Activated naive CD4-positive, alpha-beta T cell treated with anti-CD3 and anti-CD28 coated beads for 36 hours (primary cell): ENCODE measurements around the gene ACOX3. TPM values are rescaled to one million over a fixed set of nuclear protein-coding genes. Genes with fewer than 3 reads are reported as not detected.
"Not testable (repeated sequence)": the region's sequence is repeated elsewhere in the genome, so short reads cannot be mapped to it uniquely, and the experiment has no call there.

ENCODE experiments used
- CTCF ChIA-PET: fragments of 350-600 bp; sonication (Branson Sonifier 250); formaldehyde crosslinking; loops from one replicate; lab custom pipeline; 2021; ENCODE audit warnings: antibody characterized with exemption; lab: Charles Lee
- DNase-seq: peaks from one replicate; pipeline ENCODE4 v3.0.0-alpha.2; 2020
- H3K27ac Mint-ChIP-seq: one replicate; pipeline ENCODE4 v1.8.0; 2021; ENCODE audit warnings: mild to moderate bottlenecking, mixed read lengths
- H3K27me3 Mint-ChIP-seq: one replicate; pipeline ENCODE4 v1.8.0; 2021; ENCODE audit warnings: low read depth, mixed read lengths
- H3K36me3 Mint-ChIP-seq: one replicate; pipeline ENCODE4 v1.8.0; 2021; ENCODE audit warnings: low read depth, mixed read lengths
- H3K4me1 Mint-ChIP-seq: one replicate; pipeline ENCODE4 v1.8.0; 2021; ENCODE audit warnings: low read depth, mixed read lengths
- H3K4me3 Mint-ChIP-seq: one replicate; pipeline ENCODE4 v1.8.0; 2021; ENCODE audit warnings: mild to moderate bottlenecking, moderate library complexity, mixed read lengths
- H3K9me3 Mint-ChIP-seq: one replicate; pipeline ENCODE4 v1.8.0; 2021; ENCODE audit warnings: mixed read lengths
- intact Hi-C: fragments of 100-400 bp; cut with micrococcal nuclease; formaldehyde crosslinking; loops from one replicate; pipeline ENCODE4 v1.15.1; 2023
- total RNA-seq, 2 experiments: library from RNA; stranded (reverse); gene quantifications; one replicate each; pipeline ENCODE4 v1.2.3, GENCODE V29; 2021

ACOX3 gene
- total RNA-seq, 2 experiments from 2014 or later, result 11.9 to 13.3 TPM

GRCh38 chr4:8406887-8407286 is 33.6 kb downstream of the ACOX3 start:
- CTCF ChIA-PET, result interaction anchor here (0.6 to 5.8 kb wide), 6 partner anchors 44 to 230 kb away, joined by 3 to 24 read pairs (median 6); no protein-coding TSS in a partner anchor
- not testable (repeated sequence) for H3K36me3 Mint-ChIP-seq, H3K4me3 Mint-ChIP-seq, H3K9me3 Mint-ChIP-seq, H3K4me1 Mint-ChIP-seq, H3K27me3 Mint-ChIP-seq, H3K27ac Mint-ChIP-seq
- intact Hi-C loops, result loop anchor here (1.0 kb wide), 1 partner anchor 230 kb away; no protein-coding TSS in a partner anchor
- peak; percentile 45 for DNase-seq

GRCh38 chr4:8405516-8405875 is 35.0 kb downstream of the ACOX3 start:
- Mint-ChIP-seq H3K27me3 (no peaks in the 10 kb centered on the region), H3K4me3 (no peak overlapping the region), H3K4me1 (no peaks in the 10 kb centered on the region), H3K27ac (no peak overlapping the region), H3K36me3 (peaks cover 5% of the 10 kb centered on the region), H3K9me3 (no peaks in the 10 kb centered on the region)
- intact Hi-C loops, result no loop called here
- no peak for DNase-seq
- CTCF ChIA-PET, result interaction anchor here (5.8 kb wide), 1 partner anchor 163 kb away, joined by 24 read pairs; no protein-coding TSS in a partner anchor

DNA sequence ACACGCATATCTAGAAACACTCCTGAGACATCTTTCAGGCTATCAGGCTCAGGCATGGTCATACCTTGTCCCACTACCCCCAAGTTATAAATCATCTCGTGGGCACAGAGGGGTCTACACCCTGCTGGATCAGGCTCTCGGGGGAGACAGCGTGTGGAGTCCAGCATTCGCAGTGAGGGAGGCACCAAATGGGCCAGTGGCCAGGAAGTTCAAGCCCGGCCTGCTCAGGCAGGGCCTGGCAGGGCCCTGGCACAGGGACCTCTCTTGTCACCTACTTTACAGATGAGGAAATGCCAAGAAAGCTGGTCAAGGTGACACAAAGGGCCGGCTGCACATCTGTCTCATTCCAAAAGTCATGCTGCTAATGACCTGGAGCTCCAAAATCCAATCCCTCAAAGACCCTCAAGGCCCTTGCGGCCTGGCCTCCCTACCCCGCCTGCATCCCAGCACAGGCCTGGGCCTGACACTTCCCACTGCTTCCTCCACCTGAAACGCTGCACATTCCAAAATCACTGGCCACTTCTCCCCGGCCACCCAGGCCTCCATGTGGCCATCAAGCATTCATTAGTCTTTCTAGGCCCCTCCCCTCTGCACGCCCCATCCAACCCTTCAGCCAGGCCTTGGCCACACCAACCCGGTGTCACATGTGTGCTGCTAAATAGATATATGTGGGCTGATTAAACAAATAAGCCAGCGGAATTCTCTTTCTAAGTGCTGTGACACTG is 35.6 kb downstream of the ACOX3 start:
- no peak for DNase-seq
- no peak overlapping the region for H3K4me3 Mint-ChIP-seq
- H3K27ac Mint-ChIP-seq, result no peak overlapping the region
- no peaks in the 10 kb centered on the region for H3K4me1 Mint-ChIP-seq
- no peaks in the 10 kb centered on the region for H3K27me3 Mint-ChIP-seq
- CTCF ChIA-PET, result interaction anchor here (0.6 to 5.8 kb wide), 4 partner anchors 12 to 373 kb away, joined by 3 to 24 read pairs (median 5); no protein-coding TSS in a partner anchor
- intact Hi-C loops, result no loop called here
- H3K9me3 Mint-ChIP-seq, result no peaks in the 10 kb centered on the region
- peaks cover 5% of the 10 kb centered on the region for H3K36me3 Mint-ChIP-seq

DNA sequence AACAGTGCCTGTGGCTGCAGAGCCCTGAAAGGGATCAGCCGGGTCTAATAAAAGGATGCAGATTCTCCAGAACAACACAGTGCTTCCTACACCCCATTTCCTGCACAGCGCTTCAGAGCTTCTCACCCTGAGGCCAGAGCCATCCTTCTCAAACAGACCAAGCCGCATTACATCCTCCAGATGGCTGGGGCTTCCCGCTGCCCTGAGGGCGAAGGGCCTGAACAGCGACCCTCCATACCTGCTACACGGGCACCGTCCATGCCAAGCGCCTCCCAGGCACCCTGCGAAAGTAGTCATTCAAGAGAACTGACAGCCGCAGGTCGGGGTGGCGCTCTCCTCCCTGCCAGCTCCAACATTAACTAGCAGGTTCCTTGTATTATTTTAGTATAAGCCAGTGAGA is 36.5 kb downstream of the ACOX3 start:
- Mint-ChIP-seq H3K27ac (no peak overlapping the region), H3K36me3 (peaks cover 5% of the 10 kb centered on the region), H3K4me1 (no peaks in the 10 kb centered on the region), H3K9me3 (no peaks in the 10 kb centered on the region), H3K27me3 (no peaks in the 10 kb centered on the region), H3K4me3 (no peak overlapping the region)
- DNase-seq, result no peak
- CTCF ChIA-PET, result interaction anchor here (0.6 to 5.8 kb wide), 4 partner anchors 11 to 227 kb away, joined by 3 to 24 read pairs (median 6); no protein-coding TSS in a partner anchor
- intact Hi-C loops, result loop anchor here (1.0 kb wide), 3 partner anchors 137 to 227 kb away; no protein-coding TSS in a partner anchor

GRCh38 chr4:8403173-8403753 is 37.3 kb downstream of the ACOX3 start:
- peak; percentile 69 for DNase-seq
- H3K9me3 Mint-ChIP-seq, result no peaks in the 10 kb centered on the region
- H3K4me1 Mint-ChIP-seq, result no peaks in the 10 kb centered on the region
- CTCF ChIA-PET, result interaction anchor here (0.8 to 5.8 kb wide), 12 partner anchors 8 to 227 kb away, joined by 3 to 24 read pairs (median 5); no protein-coding TSS in a partner anchor
- H3K27ac Mint-ChIP-seq, result no peak overlapping the region
- H3K27me3 Mint-ChIP-seq, result no peaks in the 10 kb centered on the region
- H3K4me3 Mint-ChIP-seq, result no peak overlapping the region
- peaks cover 11% of the 10 kb centered on the region for H3K36me3 Mint-ChIP-seq
- intact Hi-C loops, result loop anchor here (1.0 kb wide), 3 partner anchors 136 to 226 kb away; no protein-coding TSS in a partner anchor

DNA sequence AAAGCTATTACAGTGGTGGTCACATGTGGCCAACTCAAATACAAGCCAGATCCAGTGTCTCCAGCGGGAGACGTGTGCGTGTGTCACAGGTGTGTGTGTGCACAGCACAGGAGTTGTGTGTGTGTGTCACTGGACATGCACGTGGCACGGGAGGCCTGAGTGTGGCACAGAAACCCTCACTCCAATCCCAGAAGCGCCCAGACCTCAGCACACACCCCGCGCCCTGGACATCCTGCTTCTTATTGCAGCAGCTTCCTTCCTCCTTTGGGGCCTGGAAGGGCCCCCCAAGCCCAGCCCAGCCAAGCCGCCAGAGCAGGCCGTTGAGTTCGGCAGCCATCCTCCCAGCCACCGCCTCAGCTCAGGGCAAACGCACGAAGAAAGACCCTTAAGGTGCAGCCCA is 37.9 kb downstream of the ACOX3 start:
- no peak overlapping the region for H3K4me3 Mint-ChIP-seq
- no peaks in the 10 kb centered on the region for H3K9me3 Mint-ChIP-seq
- no peaks in the 10 kb centered on the region for H3K4me1 Mint-ChIP-seq
- intact Hi-C loops, result loop anchor here (1.0 kb wide), 3 partner anchors 135 to 225 kb away; no protein-coding TSS in a partner anchor
- CTCF ChIA-PET, result interaction anchor here (0.7 to 5.8 kb wide), 13 partner anchors 8 to 226 kb away, joined by 3 to 24 read pairs (median 5); no protein-coding TSS in a partner anchor
- no peak for DNase-seq
- H3K36me3 Mint-ChIP-seq, result peaks cover 11% of the 10 kb centered on the region
- H3K27me3 Mint-ChIP-seq, result no peaks in the 10 kb centered on the region
- H3K27ac Mint-ChIP-seq, result no peak overlapping the region

DNA sequence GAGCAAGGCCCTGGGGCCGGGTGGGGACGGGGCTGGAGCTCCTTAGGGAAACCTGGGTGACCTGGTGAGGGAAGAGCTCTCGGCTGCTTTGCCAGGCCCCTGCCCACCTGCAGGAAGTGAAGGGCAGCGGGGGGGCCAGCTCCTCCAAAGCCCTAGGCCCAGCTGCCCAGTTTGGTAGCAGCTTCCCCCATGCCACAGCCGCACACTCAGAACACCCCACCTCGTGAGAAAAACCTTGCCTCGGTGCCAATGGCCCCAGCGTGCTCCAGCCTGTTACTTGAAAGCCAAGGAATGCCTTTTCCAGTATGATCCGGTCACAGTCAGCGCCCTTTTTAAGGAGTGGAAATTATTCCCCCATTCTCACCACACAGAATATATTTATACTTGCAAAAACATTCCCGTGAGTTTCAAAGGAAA is 38.3 kb downstream of the ACOX3 start:
- DNase-seq, result no peak
- no peaks in the 10 kb centered on the region for H3K4me1 Mint-ChIP-seq
- no peak overlapping the region for H3K27ac Mint-ChIP-seq
- intact Hi-C loops, result no loop called here
- H3K4me3 Mint-ChIP-seq, result no peak overlapping the region
- no peaks in the 10 kb centered on the region for H3K27me3 Mint-ChIP-seq
- peaks cover 11% of the 10 kb centered on the region for H3K36me3 Mint-ChIP-seq
- CTCF ChIA-PET, result interaction anchor here (0.7 to 5.8 kb wide), 10 partner anchors 7 to 226 kb away, joined by 3 to 24 read pairs (median 6); no protein-coding TSS in a partner anchor
- no peaks in the 10 kb centered on the region for H3K9me3 Mint-ChIP-seq

DNA sequence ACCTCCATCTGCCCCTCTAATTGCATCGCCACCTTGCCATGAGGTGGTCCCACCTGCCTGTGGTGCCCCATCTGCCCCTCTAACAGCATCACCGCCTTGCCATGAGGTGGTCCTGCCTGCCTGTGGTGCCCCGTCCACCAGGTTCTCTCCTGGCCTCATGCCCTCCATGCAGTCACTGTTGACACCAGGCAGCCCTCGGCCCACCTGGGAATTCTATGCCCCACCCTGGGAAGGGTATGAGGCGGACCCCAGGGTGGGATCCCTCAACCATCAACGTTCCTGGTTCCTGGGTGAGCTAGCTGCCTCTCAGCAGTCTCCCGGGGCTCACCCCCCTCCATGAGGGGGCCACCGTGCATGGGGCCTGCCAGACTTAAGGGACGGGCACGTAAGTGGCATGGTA is 38.9 kb downstream of the ACOX3 start:
- no peak for DNase-seq
- H3K4me1 Mint-ChIP-seq, result no peaks in the 10 kb centered on the region
- H3K27ac Mint-ChIP-seq, result no peak overlapping the region
- no peak overlapping the region for H3K4me3 Mint-ChIP-seq
- H3K27me3 Mint-ChIP-seq, result no peaks in the 10 kb centered on the region
- intact Hi-C loops, result no loop called here
- peaks cover 11% of the 10 kb centered on the region for H3K36me3 Mint-ChIP-seq
- CTCF ChIA-PET, result interaction anchor here (1.4 to 5.8 kb wide), 5 partner anchors 15 to 225 kb away, joined by 6 to 24 read pairs (median 7); no protein-coding TSS in a partner anchor
- no peaks in the 10 kb centered on the region for H3K9me3 Mint-ChIP-seq

GRCh38 chr4:8400632-8401325 is 39.7 kb downstream of the ACOX3 start:
- Mint-ChIP-seq H3K9me3 (no peaks in the 10 kb centered on the region), H3K27me3 (no peaks in the 10 kb centered on the region), H3K27ac (no peak overlapping the region), H3K36me3 (peaks cover 11% of the 10 kb centered on the region), H3K4me3 (no peak overlapping the region), H3K4me1 (no peaks in the 10 kb centered on the region)
- DNase-seq, result no peak
- intact Hi-C loops, result no loop called here
- CTCF ChIA-PET, result interaction anchor here (1.4 kb wide), 1 partner anchor 224 kb away, joined by 6 read pairs; no protein-coding TSS in a partner anchor

GRCh38 chr4:8399298-8399697 is 41.2 kb downstream of the ACOX3 start:
- H3K27ac Mint-ChIP-seq, result no peak overlapping the region
- intact Hi-C loops, result no loop called here
- no peaks in the 10 kb centered on the region for H3K27me3 Mint-ChIP-seq
- no peak overlapping the region for H3K4me3 Mint-ChIP-seq
- no peak for DNase-seq
- no peaks in the 10 kb centered on the region for H3K4me1 Mint-ChIP-seq
- no peaks in the 10 kb centered on the region for H3K9me3 Mint-ChIP-seq
- CTCF ChIA-PET, result interaction anchor here (1.8 kb wide), 1 partner anchor 157 kb away, joined by 3 read pairs; no protein-coding TSS in a partner anchor
- H3K36me3 Mint-ChIP-seq, result peaks cover 8% of the 10 kb centered on the region

DNA sequence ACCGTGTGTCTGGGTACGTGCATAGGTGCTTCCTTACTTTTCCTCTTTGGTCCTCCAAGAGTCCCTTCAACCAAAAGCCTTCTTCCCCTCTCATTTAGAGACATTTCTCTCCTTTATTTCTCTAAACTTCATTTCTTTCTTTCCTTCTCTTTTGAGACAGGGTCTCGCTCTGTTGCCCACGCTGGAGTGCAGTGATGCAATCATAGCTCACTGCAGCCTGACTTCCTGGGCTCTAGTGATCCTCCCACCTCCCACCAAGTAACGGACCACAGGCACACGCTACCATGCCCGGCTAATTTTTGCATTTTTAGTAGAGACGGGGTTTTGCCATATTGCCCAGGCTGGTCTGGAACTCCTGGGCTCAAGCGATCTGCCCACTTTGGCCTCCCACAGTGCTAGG is 42.2 kb downstream of the ACOX3 start:
- DNase-seq, result no peak
- no peak overlapping the region for H3K4me3 Mint-ChIP-seq
- no peaks in the 10 kb centered on the region for H3K4me1 Mint-ChIP-seq
- H3K36me3 Mint-ChIP-seq, result peaks cover 8% of the 10 kb centered on the region
- CTCF ChIA-PET, result interaction anchor here (1.8 kb wide), 1 partner anchor 156 kb away, joined by 3 read pairs; no protein-coding TSS in a partner anchor
- no peaks in the 10 kb centered on the region for H3K27me3 Mint-ChIP-seq
- H3K9me3 Mint-ChIP-seq, result no peaks in the 10 kb centered on the region
- H3K27ac Mint-ChIP-seq, result no peak overlapping the region
- intact Hi-C loops, result no loop called here
